ENCODE measurements around the gene AKAP5.

GRCh38 chr14:64474698-64475097 is 9.4 kb downstream of the AKAP5 start:
- TF ChIP-seq CTCF (IDR thresholded peaks at IDR 0.05), result no peak
- no peak for TF ChIP-seq POLR2A (IDR thresholded peaks at IDR 0.05)
